T-helper 1 cell (primary cell): ENCODE measurements around the gene HSPA12B.

Experiments used
- DNase-seq, 5 donors: peaks; one replicate each; pipeline ENCODE4 v3.0.0-alpha.2; 2012 to 2020
- total RNA-seq, 4 donors: gene quantifications; one replicate each; lab custom pipeline; 2026; lab: John Stamatoyannopoulos, UW

HSPA12B gene
- total RNA-seq = 0 to 0.12 (median 0.04) reads per million in 4 donors

GRCh38 chr20:3732327-3733118, at the start of gene HSPA12B:
HSPA12B (plus strand) TSS chr20:3732685; CDS start chr20:3738675, 5,990 bp downstream.
- DNase-seq = no peak

- no peak for DNase-seq
Measured at GRCh38 chr20:3685341-3685740, 47.1 kb upstream of the HSPA12B start.

- DNase-seq = no peak
Measured at GRCh38 chr20:3686421-3686820, 46.1 kb upstream of the HSPA12B start.

GRCh38 chr20:3686867-3687321, 45.6 kb upstream of the HSPA12B start:
- no peak for DNase-seq

GRCh38 chr20:3687655-3688054, 44.8 kb upstream of the HSPA12B start:
- DNase-seq = no peak

- no peak for DNase-seq
Measured at GRCh38 chr20:3689978-3690377, 42.5 kb upstream of the HSPA12B start.

GRCh38 chr20:3690413-3690812, 42.1 kb upstream of the HSPA12B start:
- DNase-seq = no peak

- DNase-seq = no peak
Measured at GRCh38 chr20:3691306-3691705, 41.2 kb upstream of the HSPA12B start.

GRCh38 chr20:3691897-3692296, 40.6 kb upstream of the HSPA12B start:
- no peak for DNase-seq

GRCh38 chr20:3692706-3693294, 39.7 kb upstream of the HSPA12B start:
- no peak for DNase-seq

- DNase-seq = no peak
Measured at GRCh38 chr20:3693376-3693775, 39.1 kb upstream of the HSPA12B start.

GRCh38 chr20:3694864-3695263, 37.6 kb upstream of the HSPA12B start:
- DNase-seq = no peak

GRCh38 chr20:3696200-3696599, 36.3 kb upstream of the HSPA12B start:
- no peak for DNase-seq

- DNase-seq = no peak
Measured at GRCh38 chr20:3696745-3697587, 35.5 kb upstream of the HSPA12B start.

- DNase-seq = no peak
Measured at GRCh38 chr20:3697588-3698305, 34.7 kb upstream of the HSPA12B start.

- no peak for DNase-seq
Measured at GRCh38 chr20:3698591-3699001, 33.9 kb upstream of the HSPA12B start.

- no peak for DNase-seq
Measured at GRCh38 chr20:3699037-3699436, 33.4 kb upstream of the HSPA12B start.

GRCh38 chr20:3701061-3701998, 31.2 kb upstream of the HSPA12B start:
- DNase-seq = no peak

- no peak for DNase-seq
Measured at GRCh38 chr20:3702611-3703391, 29.7 kb upstream of the HSPA12B start.

GRCh38 chr20:3704087-3704486, 28.4 kb upstream of the HSPA12B start:
- DNase-seq = no peak
